ENCODE measurements around the gene MARF1. TPM values are rescaled to one million over a fixed set of nuclear protein-coding genes. Genes with fewer than 3 reads are reported as not detected.
"Not testable (repeated sequence)": the region's sequence is repeated elsewhere in the genome, so short reads cannot be mapped to it uniquely, and the experiment has no call there.

MARF1 gene
- total RNA-seq, 1 experiment from 2014 or later: 25.2 TPM

DNA sequence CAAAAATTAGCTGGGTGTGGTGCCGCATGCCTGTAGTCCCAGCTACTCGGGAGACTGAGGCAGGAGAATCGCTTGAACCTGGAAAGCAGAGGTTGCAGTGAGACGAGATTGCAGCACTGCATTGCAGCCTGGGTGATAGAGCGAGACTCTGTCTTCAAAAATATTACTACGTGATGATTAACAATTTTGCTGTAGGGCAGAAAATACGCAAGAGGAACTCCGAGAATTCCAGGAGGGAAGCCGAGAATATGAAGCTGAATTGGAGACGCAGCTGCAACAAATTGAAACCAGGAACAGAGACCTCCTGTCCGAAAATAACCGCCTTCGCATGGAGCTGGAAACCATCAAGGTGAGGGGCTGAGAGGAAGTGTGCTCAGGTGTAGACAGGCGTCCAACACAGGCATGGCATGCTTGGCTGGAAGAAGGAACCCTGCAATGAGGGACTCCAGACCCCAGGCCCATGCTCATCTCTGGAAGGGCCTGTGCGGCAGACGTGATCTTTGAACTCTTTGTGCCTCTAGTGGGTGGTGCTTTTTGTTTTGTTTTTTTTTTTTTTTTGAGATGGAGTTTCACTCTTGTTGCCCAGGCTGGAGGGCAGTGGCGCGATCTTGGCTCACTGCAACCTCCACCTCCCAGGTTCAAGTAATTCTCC lies 24.3 kb upstream of the MARF1 start:
- DNase-seq: no peak
- no peak overlapping the region for H3K4me3 ChIP-seq
- H3K27me3 ChIP-seq: no peaks in the 10 kb centered on the region
- no peaks in the 10 kb centered on the region for H3K9me3 ChIP-seq (replicated peaks)
- no peaks in the 10 kb centered on the region for H3K4me1 ChIP-seq
- peaks cover 45% of the 10 kb centered on the region for H3K36me3 ChIP-seq
- no peak overlapping the region for H3K27ac ChIP-seq

DNA sequence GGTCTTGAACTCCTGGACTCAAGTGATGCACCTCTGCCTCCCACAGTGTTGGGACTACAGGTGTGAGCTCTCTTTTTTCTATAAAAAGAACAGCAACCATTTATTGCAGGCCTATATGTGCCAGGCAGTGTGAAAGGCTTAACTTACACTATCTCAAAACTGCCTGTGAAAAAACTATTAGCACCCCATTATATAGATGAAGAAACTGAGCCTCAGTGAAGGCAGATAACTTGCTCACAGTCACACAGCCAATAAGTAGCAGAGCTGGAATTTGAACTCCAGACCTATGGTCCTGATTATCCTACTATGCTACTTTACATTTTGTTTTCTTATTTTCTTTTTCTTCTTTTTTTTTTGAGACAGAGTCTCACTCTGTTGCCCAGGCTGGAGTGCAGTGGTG lies 22.2 kb upstream of the MARF1 start:
- H3K4me3 ChIP-seq: no peak overlapping the region
- no peaks in the 10 kb centered on the region for H3K4me1 ChIP-seq
- H3K36me3 ChIP-seq: peaks cover 42% of the 10 kb centered on the region
- no peaks in the 10 kb centered on the region for H3K27me3 ChIP-seq
- no peak for DNase-seq
- no peak overlapping the region for H3K27ac ChIP-seq
- H3K9me3 ChIP-seq (replicated peaks): no peaks in the 10 kb centered on the region

DNA sequence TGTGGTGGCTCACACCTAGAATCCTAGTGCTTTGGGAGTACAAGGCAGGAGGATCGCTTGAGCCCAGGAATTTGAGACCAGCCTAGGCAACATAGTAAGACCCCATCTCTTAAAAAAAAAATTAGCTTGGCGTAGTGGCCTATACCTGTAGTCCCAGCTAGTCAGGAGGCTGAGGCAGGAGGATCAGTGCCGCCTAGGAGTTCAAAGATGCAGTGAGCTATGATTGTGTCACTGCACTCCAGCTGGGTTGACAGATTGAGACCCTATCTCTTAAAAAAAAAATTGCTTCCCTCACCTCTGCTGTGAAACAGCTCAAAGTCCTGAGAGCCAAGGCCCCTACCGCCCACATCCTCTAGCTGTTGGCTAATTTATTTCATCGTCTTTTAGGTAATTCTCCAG lies 17.2 kb upstream of the MARF1 start:
- Histone ChIP-seq H3K27me3 (no peaks in the 10 kb centered on the region), H3K36me3 (peaks cover 7% of the 10 kb centered on the region; the same call in 1 of the 2 replicates), H3K9me3 (replicated peaks) (no peaks in the 10 kb centered on the region), H3K27ac (no peak overlapping the region), H3K4me1 (no peaks in the 10 kb centered on the region), H3K4me3 (no peak overlapping the region)
- DNase-seq: no peak

DNA sequence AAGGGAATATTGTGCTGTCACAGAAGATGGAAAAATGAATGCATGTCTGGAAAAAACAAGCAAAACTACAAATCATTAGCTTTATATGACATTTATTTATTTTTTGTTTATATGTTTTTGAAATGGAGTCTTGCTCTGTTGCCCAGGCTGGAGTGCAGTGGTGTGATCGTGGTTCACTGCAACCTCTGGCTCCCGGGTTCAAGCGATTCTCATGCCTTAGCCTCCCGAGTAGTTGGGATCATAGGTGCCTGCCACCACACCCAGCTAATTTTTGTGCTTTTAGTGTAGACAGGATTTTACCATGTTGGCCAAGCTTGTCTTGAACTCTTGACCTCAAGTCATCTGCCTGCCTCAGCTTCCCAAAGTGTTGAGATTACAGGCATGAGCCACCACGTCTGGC lies 15.6 kb upstream of the MARF1 start:
- Histone ChIP-seq H3K27ac (no peak overlapping the region), H3K36me3 (0 out of 2 replicates have a peak, but pooled peaks cover 2% of the 10 kb centered on the region), H3K9me3 (replicated peaks) (no peaks in the 10 kb centered on the region), H3K27me3 (no peaks in the 10 kb centered on the region), H3K4me1 (no peaks in the 10 kb centered on the region), H3K4me3 (no peak overlapping the region)
- DNase-seq: no peak

DNA sequence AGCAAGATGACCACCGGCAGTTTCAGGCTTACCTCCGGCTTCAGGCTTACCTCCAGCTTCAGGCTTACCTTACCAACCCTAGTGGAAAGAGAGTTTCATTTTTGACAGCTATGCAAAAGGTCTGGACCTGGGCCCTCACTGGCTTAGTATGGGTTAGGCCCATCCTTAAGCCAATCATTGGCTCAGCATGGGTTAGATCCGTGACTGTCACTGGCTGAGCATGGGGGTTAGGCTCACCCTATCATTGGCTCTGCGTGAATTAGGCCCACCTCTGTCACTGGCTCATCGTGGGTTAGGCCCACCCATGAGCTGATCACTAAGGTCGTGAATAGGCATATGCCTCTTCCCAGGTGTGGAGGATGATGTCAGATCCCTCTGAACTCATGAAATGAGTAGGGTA lies 15.2 kb upstream of the MARF1 start:
- DNase-seq: no peak
- Histone ChIP-seq H3K4me3 (no peak overlapping the region), H3K9me3 (replicated peaks) (no peaks in the 10 kb centered on the region), H3K4me1 (peaks cover 3% of the 10 kb centered on the region; the same call in 1 of the 2 replicates), H3K27ac (no peak overlapping the region), H3K27me3 (no peaks in the 10 kb centered on the region), H3K36me3 (0 out of 2 replicates have a peak, but pooled peaks cover 2% of the 10 kb centered on the region)

DNA sequence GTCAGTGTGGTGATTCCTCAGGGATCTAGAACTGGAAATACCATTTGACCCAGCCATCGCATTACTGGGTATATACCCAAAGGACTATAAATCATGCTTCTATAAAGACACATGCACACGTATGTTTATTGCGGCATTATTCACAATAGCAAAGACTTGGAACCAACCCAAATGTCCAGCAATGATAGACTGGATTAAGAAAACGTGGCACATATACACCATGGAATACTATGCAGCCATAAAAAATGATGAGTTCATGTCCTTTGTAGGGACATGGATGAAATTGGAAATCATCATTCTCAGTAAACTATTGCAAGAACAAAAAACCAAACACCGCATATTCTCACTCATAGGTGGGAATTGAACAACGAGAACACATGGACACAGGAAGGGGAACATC lies 12.6 kb upstream of the MARF1 start:
- H3K4me3 ChIP-seq; DNase-seq; H3K9me3 ChIP-seq (replicated peaks); H3K27ac ChIP-seq; H3K36me3 ChIP-seq; H3K27me3 ChIP-seq; H3K4me1 ChIP-seq: not testable (repeated sequence)

DNA sequence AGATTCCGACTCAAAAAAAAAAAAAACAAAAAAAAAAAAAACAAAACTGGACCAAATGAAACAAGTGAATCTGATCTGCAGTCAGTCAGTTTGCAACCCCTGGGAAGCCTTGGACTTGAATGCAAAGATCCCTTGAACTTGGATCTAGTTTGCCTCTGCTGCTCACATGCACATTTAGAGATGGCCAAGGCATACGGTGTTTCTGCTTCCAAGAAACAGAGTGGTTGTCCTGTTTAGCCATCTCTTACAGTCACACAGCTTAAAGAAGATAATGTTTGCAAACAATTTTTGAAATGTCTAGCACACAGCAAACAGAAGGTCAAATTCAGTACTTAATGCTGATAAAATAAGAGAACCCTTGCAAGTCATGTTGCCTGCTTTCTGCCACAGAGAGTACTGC lies 11.6 kb upstream of the MARF1 start:
- Histone ChIP-seq H3K36me3 (0 out of 2 replicates have a peak, but pooled peaks cover 2% of the 10 kb centered on the region), H3K9me3 (replicated peaks) (no peaks in the 10 kb centered on the region), H3K4me3 (no peak overlapping the region), H3K4me1 (peaks cover 6% of the 10 kb centered on the region; the same call in 1 of the 2 replicates), H3K27ac (no peak overlapping the region), H3K27me3 (no peaks in the 10 kb centered on the region)
- no peak for DNase-seq

DNA sequence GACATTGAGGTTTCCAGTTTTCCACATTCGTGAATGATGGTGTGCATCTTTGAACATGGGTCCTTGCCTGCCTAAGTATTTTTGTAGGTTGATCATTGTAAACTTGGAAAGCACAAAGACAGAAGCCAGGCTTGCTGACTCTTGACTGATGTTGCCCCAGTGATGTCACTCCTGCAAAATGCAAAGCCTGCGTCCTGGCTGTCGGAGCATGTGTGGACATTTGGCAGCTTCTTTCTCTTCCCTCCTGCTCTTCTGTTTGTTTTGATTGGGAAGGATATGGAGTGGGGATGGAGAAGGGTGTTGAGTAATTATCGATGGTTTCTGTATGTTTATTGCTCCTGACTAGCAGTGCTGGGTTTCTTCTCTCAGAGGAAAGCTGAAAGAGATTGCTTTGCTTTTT lies 10.3 kb upstream of the MARF1 start:
- DNase-seq: peak; percentile 13 to 17

DNA sequence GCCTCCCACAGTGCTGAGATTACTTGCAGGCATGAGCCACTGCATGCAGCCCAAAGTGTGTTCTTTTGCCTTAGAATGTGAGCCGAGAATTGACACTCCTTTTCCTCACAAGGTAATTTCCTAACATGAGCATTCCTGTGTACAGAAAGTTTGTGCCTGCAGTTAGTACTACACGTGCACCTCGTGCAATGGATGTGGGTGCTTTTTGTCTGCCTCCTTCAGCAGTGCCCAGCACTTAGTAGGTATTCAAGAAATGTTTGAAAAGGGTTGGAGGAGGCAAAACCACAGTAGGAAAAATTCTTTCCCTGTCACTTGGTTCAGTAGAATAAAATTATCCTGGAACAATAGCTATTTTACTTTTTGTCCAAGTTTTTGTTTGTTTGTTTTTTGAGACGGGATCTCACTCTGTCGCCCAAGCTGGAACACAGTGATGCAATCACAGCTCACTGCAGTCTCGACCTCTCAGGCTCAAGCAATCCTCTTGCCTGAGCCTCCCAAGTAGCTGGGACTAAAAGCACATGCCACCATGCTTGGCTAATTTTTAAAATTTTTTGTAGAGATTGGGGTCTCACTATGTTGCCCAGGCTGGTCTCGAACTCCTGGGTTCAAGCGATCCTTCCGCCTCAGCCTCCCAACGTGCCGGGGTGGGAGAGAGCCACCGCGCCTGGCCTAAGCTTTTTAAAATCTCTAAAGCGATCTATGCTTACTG lies 9.5 kb upstream of the MARF1 start:
- Histone ChIP-seq H3K27ac (no peak overlapping the region), H3K4me1 (peaks cover 9% of the 10 kb centered on the region; the same call in 1 of the 2 replicates), H3K9me3 (replicated peaks) (no peaks in the 10 kb centered on the region), H3K36me3 (0 out of 2 replicates have a peak, but pooled peaks cover 2% of the 10 kb centered on the region), H3K4me3 (no peak overlapping the region), H3K27me3 (no peaks in the 10 kb centered on the region)
- DNase-seq: no peak

More for the DNA sequence above, 10.3 kb upstream of the MARF1 start:
- Histone ChIP-seq H3K4me3 (no peak overlapping the region), H3K27me3 (no peaks in the 10 kb centered on the region), H3K4me1 (peaks cover 9% of the 10 kb centered on the region; the same call in 1 of the 2 replicates), H3K36me3 (0 out of 2 replicates have a peak, but pooled peaks cover 2% of the 10 kb centered on the region), H3K27ac (no peak overlapping the region), H3K9me3 (replicated peaks) (no peaks in the 10 kb centered on the region)

DNA sequence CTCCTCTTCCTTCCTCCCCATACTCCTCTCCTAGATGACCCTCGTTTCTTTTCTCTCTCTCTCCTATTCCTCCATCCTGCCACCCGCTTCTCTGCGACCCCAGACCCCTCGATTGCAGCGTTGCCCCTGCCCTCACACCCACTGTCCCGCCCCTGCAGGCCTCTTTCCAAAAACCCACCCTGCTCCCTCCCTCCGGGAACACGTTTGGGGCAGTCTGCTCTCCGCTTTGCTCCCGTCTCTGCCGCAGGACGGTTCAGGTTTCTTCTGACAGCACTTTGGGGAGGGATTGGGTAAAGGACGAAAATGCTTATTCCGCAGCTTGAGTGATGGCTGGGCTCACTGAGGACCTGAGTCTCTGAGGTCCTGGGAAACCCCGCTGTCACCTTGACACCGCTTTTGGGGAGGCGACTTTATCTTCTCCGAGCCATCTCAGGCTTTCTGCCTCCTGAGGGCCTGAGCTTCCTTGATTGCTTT lies 7.8 kb upstream of the MARF1 start:
- H3K4me3 ChIP-seq: peak overlapping the region; percentile 73
- peaks cover 9% of the 10 kb centered on the region; the same call in 1 of the 2 replicates for H3K4me1 ChIP-seq
- 0 out of 2 replicates have a peak, but pooled peaks cover 2% of the 10 kb centered on the region for H3K36me3 ChIP-seq
- peak overlapping the region; percentile 56 for H3K27ac ChIP-seq
- DNase-seq: peak; percentile 53 to 58
- H3K27me3 ChIP-seq: no peaks in the 10 kb centered on the region
- no peaks in the 10 kb centered on the region for H3K9me3 ChIP-seq (replicated peaks)

DNA sequence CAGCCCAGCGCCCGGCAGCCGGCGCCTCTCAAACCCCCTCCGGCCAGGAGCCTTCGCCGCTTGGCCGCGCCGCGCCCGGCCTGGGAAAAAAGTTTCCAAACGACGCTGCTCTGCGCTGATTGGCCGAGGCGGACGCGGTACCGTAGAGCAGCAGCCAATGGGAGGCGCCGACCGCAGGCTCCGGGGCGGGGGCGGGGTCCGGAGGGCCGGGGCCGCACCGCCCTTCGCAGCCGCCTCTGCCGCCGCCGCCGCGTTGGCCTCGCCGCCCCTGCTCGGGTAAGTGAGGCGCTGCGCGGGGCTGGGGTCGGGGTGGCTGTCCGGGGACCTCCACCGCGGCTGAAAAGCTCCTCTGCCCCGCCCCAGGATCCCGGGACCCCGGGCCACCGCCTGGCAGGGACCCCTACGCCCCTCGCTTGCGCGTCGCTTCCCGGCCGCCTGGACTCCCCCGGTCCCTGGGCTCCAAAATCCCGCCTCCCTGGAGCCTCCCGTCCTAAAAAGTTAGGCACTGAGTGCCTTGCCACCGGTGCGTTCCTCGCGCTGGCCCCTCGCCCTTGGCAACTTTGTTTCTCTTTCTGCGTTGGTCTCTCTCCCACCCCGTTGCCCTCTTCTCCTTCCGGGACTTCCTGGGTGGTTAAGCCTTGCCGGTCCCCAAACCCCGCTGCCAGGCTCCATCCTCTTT lies 7.2 kb upstream of the MARF1 start, which contains the start of gene NDE1:
TSS of gene NDE1 (plus strand) at position 227 of the 679 bp plus-strand sequence. CDS start 14,534 bp downstream, outside the sequence.
- no peaks in the 10 kb centered on the region for H3K9me3 ChIP-seq (replicated peaks)
- H3K4me3 ChIP-seq: peak within 1 kb of the TSS; percentile 73
- H3K36me3 ChIP-seq: 0 out of 2 replicates have a peak, but pooled peaks cover under 1% of the 10 kb centered on the region
- peak; percentile 90 to 93 for DNase-seq
- H3K27me3 ChIP-seq: no peaks in the 10 kb centered on the region
- peak within 1 kb of the TSS; percentile 56 for H3K27ac ChIP-seq
- peaks cover 10% of the 10 kb centered on the region; the same call in 1 of the 2 replicates for H3K4me1 ChIP-seq

DNA sequence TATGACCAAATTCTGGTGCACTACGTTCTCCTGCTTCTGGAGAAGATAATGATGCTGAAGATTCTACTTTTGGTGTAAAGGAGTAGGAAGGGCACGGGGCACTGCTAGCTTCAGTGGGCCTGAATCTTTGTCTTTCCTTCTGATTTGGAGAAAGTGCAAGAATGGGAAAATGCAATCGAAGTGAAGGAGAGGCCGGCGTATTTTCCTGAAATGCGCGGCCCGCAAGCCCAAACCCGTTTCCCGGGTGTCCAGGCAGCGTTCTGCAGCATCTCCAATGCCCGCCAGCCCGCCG lies 6.7 kb upstream of the MARF1 start:
- H3K27ac ChIP-seq: peak overlapping the region; percentile 39; the same call in 1 of the 2 replicates
- H3K9me3 ChIP-seq (replicated peaks): no peaks in the 10 kb centered on the region

DNA sequence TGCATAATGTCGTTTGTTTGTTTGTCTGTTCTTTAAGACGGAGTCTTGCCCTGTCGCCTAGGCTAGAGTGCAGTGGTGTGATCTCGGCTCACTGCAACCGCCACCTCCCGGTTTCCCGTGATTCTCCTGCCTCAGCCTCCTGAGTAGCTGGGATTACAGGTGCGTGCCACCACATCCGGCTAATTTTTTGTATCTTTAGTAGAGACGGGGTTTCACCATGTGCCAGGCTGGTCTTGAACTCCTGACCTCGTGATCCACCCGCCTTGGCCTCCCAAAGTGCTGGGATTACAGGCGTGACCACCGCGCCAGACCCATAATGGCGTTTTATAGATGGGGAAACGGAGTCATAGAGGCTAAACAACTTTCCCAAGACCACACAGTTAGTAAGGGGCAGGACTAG lies 6.4 kb upstream of the MARF1 start:
- H3K4me3 ChIP-seq: peak overlapping the region; percentile 73
- not testable (repeated sequence) for H3K9me3 ChIP-seq (replicated peaks); DNase-seq; H3K27me3 ChIP-seq; H3K36me3 ChIP-seq
- H3K4me1 ChIP-seq: peaks cover 13% of the 10 kb centered on the region; the same call in 1 of the 2 replicates
- peak overlapping the region; percentile 39; the same call in 1 of the 2 replicates for H3K27ac ChIP-seq

More for the DNA sequence above, 6.7 kb upstream of the MARF1 start:
- Histone ChIP-seq H3K4me3 (peak overlapping the region; percentile 73), H3K27me3 (no peaks in the 10 kb centered on the region), H3K4me1 (peaks cover 13% of the 10 kb centered on the region; the same call in 1 of the 2 replicates), H3K36me3 (no peaks in the 10 kb centered on the region)
- no peak for DNase-seq

DNA sequence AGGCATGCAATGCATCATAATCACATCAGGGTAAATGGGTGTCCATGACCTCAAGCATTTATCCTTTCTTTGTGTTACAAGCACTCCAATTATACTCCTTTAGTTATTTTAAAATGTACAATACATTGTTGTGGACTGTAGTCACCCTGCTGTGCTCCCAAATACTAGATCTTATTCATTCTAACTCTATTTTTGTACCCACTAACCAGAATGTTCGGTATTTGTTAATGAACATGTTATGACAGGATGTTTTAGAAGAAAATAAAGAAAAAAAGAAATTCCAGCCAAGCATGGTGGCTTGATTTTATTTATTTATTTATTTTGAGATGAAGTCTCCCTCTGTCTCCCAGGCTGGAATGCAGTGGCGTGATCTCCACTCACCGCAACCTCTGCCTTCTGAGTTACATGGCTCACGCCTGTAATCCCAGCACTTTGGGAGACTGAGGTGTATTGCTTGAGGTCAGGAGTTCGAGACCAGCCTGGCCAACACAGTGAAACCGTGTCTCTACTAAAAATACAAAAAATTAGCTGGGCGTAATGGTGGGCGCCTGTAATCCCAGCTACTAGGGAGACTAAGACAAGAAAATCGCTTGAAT lies 5.3 kb upstream of the MARF1 start:
- Histone ChIP-seq H3K9me3 (replicated peaks) (no peaks in the 10 kb centered on the region), H3K27me3 (no peaks in the 10 kb centered on the region), H3K36me3 (no peaks in the 10 kb centered on the region), H3K4me3 (no peak overlapping the region), H3K4me1 (peaks cover 11% of the 10 kb centered on the region; the same call in 1 of the 2 replicates), H3K27ac (no peak overlapping the region)
- DNase-seq: no peak

All from SJCRH30 (cell line).